Suprapubic skin (tissue), 4 donors: ENCODE measurements around the gene GLYR1.

Experiments
- EP300 ChIP-seq: sonication (generic); formaldehyde crosslinking; IDR thresholded peaks from one replicate; pipeline ENCODE4 v1.6.1; 2017; ENCODE audit warnings: antibody characterized with exemption
- POLR2A ChIP-seq, 2 donors: fragments of 450-650 bp; IDR thresholded peaks; one replicate each; pipeline ENCODE4 v1.6.1; 2017; ENCODE audit warnings: antibody characterized with exemption in 2 of 2, mild to moderate bottlenecking in 2 of 2, moderate library complexity in 2 of 2
- POLR2AphosphoS5 ChIP-seq, 3 donors: sonication (generic); formaldehyde crosslinking; IDR thresholded peaks; one replicate each; pipeline ENCODE4 v1.6.1; 2017; ENCODE audit warnings: antibody characterized with exemption in 3 of 3
- TF ChIP-seq, protein P1 (sequence below), 2 donors: fragments of 200-600 bp in 1 of 2; fragments of 450-650 bp in 1 of 2; sonication (generic) in 1 of 2; IDR thresholded peaks; one replicate each; pipeline ENCODE4 v1.5.1; 2016 to 2019; ENCODE audit warnings: antibody characterized with exemption in 2 of 2, mild to moderate bottlenecking in 1 of 2, moderate library complexity in 1 of 2

DNA sequence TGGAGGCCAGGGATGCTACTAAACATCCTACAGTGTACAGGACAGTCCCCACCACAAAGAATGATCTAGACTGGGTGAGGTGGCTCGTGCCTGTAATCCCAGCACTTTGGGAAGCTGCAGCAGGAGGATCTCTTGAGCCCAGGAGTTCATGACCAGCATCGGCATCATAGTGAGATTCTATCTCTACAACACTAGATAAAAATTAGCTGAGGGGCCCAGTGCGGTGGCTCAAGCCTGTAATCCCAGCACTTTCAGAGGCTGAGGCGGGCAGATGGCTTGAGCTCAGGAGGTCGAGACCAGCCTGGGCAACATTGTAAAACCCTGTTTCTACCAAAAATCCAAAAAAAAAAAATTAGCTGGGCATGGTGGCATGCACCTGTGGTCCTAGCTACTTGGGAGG, 74.7 kb downstream of the GLYR1 start:
- TF ChIP-seq POLR2AphosphoS5 (IDR thresholded peaks at IDR 0.05) (no peak), POLR2A (IDR thresholded peaks at IDR 0.05) (no peak), EP300 (no peak)
- TF ChIP-seq, protein P1, sequence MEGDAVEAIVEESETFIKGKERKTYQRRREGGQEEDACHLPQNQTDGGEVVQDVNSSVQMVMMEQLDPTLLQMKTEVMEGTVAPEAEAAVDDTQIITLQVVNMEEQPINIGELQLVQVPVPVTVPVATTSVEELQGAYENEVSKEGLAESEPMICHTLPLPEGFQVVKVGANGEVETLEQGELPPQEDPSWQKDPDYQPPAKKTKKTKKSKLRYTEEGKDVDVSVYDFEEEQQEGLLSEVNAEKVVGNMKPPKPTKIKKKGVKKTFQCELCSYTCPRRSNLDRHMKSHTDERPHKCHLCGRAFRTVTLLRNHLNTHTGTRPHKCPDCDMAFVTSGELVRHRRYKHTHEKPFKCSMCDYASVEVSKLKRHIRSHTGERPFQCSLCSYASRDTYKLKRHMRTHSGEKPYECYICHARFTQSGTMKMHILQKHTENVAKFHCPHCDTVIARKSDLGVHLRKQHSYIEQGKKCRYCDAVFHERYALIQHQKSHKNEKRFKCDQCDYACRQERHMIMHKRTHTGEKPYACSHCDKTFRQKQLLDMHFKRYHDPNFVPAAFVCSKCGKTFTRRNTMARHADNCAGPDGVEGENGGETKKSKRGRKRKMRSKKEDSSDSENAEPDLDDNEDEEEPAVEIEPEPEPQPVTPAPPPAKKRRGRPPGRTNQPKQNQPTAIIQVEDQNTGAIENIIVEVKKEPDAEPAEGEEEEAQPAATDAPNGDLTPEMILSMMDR (IDR thresholded peaks at IDR 0.05) = no peak
